NCI-H82 treated with DMSO at 0.1 percent for 48 hours (cell line): ENCODE measurements around the gene CNTF.

Source experiments
- DNase-seq: peaks from one replicate; lab custom pipeline; 2025; ENCODE audit not compliant: unreplicated experiment; lab: John Stamatoyannopoulos, UW

Gene CNTF

DNA sequence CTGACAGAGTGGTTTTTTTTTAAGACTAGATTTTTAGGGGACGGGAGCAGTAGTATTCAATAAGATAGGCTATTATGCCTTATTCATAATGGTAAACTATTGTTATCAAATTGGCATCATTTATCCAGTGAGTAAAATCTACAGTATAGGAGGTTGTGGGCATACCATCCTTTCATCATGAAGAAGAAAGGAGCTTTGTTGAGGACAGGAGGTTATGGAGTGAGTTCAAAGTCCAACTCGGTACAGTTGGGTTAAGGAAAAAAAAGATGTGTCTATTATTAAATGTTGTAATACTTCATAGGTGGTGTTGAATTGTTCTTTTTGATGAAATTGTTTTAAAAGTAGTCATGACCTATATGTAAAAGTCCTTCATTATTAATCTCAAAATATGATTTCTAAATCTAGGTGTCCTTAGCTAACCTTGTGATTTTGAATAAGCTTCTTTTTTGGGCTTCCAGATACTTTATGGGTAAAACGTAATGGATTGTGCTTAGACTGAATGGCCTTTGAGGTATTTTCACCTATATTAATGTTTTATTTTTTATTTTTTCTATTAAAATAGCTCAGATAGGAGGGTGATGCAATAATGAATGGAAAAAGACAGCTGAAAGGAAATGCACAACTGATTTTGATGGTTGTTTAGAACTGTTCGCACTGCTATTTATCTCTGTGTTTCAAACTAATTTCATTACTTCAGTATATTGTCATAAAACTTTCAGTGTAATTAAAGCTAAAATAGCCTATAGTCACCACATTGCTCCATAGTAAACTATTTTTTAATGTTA is 15.3 kb upstream of the CNTF start:
- DNase-seq = no peak

- no peak for DNase-seq
These were observed 14.1 kb upstream of the CNTF start for GRCh38 chr11:58608331-58608730.

- DNase-seq = no peak
These were observed 12.7 kb upstream of the CNTF start for GRCh38 chr11:58609723-58610122.

- DNase-seq = no peak
These were observed 9.2 kb upstream of the CNTF start for GRCh38 chr11:58613228-58613627.

GRCh38 chr11:58615559-58615958 is 6.9 kb upstream of the CNTF start:
- no peak for DNase-seq

DNA sequence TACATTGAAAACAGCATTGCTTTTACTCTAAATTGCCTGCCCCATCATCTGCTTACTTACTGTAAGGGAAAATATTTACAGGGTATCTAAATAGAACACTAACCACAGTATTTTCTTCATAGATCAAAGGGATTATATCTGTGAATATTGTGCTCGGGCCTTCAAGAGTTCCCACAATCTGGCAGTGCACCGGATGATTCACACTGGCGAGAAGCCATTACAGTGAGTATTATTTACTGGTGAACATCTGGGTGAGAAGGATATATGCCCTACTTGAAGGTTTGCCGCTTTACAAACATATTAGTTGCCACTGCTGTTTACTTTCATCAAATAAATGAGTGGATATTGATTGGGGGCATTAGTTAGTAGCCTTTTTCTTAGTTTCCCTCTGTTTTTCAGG is 5.9 kb upstream of the CNTF start:
- no peak for DNase-seq

DNA sequence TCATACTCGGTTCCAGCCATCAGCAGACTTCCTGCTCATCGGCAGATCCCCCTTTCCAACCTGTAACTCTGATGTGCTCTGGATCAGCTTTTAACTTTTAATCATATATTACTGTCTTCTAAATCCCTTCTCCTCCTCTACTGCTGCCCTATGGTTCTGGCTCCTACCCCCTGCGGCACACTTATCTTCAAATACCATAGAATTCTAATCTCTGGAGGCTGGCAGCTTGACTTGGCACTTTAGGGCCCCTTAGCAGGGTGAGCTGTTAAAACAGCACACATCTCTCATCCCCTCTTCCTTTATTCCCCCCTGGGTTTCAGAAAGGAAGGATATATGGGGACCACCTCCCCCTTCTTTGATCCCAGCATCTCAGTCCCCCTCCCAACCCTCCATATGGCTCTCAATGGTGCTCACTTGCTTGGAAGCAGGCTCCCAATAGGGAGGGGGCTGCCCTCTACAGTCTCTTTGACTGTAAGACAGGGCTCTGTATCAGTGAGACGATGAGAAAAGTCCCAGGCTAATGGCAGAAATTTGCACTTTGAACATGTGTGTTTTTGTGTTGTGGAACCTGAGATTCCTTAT is 4.4 kb upstream of the CNTF start:
- no peak for DNase-seq

- no peak for DNase-seq
These were observed 741 bp upstream of the CNTF start for GRCh38 chr11:58621586-58622262.

- no peak for DNase-seq
These were observed 2.6 kb downstream of the CNTF start for GRCh38 chr11:58625086-58625485.

DNA sequence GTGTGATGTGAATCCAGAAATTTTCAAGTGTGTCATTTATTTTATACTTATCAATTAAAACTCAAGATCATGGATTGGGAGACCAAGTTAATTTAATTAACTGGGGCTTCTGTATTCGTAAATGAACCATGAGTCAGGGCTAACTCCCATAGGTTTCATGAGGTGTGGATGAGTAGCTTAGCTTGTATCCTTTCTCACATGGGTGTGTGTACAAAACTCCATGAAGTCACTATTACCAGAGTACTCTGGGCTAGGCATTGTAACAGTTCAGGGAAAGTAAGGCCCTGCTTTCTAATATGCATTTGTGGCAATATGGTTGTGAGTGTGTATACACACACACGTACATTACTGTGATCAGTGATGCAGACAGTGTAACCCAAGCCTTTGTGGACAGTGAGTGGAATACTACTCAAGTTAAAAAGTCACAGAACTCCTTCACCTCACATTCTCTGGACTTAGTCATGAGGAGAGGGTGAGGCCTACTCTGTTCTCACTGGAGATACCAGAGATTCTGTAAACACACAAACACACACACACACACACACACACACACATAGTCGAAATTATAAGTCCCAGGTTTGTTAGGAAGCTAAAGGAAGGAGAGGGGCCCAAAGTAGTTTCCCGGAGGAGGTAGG is 3.5 kb downstream of the CNTF start:
- no peak for DNase-seq

GRCh38 chr11:58626934-58627483 is 4.5 kb downstream of the CNTF start:
- no peak for DNase-seq

DNA sequence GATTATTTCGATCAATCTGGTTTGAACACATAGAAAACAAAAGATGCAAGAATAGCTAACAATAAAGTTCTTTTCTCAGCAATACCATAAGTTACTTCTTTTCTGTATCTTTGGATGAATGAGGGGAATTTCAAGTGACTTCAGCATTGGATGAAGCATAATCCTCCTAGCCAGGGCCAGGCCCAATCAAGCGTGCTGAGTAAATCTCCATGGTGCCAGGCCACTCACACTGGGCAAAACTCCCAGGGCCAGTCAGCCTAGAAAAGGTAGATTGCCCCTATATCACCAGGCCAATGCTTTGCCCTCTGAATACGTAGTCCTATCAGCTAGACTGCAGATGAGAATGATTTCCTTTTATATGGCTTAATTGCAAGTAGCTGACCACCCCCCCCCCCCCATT is 6.0 kb downstream of the CNTF start:
- no peak for DNase-seq

- peak; percentile 2 for DNase-seq
These were observed 7.4 kb downstream of the CNTF start for GRCh38 chr11:58629857-58630256.

DNA sequence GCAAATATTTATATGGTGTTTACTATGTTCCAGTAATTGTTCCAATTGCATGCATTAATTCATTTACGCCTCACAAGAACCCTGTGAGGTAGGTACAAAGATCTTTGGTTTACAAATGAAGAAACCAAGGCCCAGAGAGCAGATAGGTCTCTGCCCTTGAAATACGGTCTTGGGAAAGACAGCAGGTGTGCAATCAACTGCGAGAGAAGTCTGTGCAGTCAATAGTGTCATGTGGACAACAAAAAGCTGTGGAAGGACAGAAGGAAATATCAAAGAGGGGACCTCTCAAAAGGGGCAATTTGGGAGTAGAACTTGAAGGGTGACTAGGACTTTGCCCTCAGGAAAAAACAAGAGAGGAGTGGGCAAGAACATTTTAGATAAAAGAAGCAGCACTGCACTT is 8.9 kb downstream of the CNTF start:
- no peak for DNase-seq

- no peak for DNase-seq
These were observed 10.0 kb downstream of the CNTF start for GRCh38 chr11:58632510-58632909.

DNA sequence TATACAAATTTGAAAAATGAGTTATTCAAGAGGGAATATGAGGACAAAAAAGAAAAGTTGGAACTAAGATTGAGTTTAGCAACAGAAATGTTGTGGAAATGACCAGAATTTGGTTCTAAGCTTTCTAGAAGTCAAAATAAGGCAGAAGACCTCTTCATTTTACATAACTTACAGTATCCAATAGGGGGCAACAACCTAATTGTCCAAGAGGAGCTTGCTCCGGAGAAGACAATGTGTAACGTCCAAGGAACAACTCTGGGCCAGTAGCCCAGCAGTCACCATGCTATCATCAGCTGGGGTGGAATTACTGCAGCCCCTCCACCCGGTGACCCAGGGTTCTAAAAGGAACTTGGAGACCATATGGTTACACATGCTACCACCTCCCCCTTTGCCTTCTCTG is 14.1 kb downstream of the CNTF start:
- DNase-seq = no peak

GRCh38 chr11:58637371-58637770 is 14.9 kb downstream of the CNTF start:
- DNase-seq = no peak

GRCh38 chr11:58639103-58639502 is 16.6 kb downstream of the CNTF start:
- DNase-seq = no peak

- no peak for DNase-seq
These were observed 17.2 kb downstream of the CNTF start for GRCh38 chr11:58639669-58640068.

- no peak for DNase-seq
These were observed 18.0 kb downstream of the CNTF start for GRCh38 chr11:58640386-58641023.

GRCh38 chr11:58641341-58641740 is 18.9 kb downstream of the CNTF start:
- DNase-seq = no peak
